Stimulated activated naive CD4-positive, alpha-beta T cell (primary cell): Measurements from ENCODE around the gene NDUFV1.
"Not testable (repeated sequence)": the region's sequence is repeated elsewhere in the genome, so short reads cannot be mapped to it uniquely, and the experiment has no call there.

ENCODE experiments used
- DNase-seq, 6 experiments: peaks; one replicate each; lab custom pipeline; 2025; lab: John Stamatoyannopoulos, UW

The NDUFV1 gene

DNA sequence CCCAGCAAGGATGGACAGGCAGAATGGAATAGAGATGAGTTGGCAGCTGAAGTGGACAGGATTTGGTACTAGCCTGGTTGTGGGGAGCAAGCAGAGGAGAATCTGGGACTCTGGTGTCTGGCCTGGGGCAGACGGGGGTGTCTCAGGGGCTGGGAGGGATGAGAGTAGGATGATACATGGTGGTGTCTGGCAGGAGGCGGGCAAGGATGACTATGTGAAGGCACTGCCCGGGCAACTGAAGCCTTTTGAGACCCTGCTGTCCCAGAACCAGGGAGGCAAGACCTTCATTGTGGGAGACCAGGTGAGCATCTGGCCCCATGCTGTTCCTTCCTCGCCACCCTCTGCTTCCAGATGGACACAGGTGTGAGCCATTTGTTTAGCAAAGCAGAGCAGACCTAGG lies 20.8 kb upstream of the NDUFV1 start:
- no peak for DNase-seq

- no peak for DNase-seq
Observed at GRCh38 chr11:67586568-67587250, 20.0 kb upstream of the NDUFV1 start.

DNA sequence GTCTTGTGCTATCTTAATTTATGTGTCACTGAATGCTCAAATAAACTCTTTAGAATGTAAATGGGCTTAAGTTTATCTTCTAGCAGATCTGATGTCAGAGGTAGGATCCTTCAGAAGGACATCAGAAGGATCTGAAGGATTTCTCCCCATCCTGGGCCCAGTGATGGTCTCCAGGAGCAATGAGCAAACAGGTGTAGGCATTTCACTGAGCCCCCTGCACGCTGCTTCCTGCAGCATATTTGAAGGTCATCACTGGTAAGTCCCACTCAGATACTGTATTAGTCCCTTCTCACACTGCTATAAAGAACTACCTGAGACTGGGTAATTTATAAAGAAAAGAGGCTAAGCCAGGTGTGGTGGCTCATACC lies 18.6 kb upstream of the NDUFV1 start:
- no peak for DNase-seq

- DNase-seq = not testable (repeated sequence)
Observed at GRCh38 chr11:67588899-67589415, 17.8 kb upstream of the NDUFV1 start.

- DNase-seq = no peak
Observed at GRCh38 chr11:67592880-67593564, 13.7 kb upstream of the NDUFV1 start.

DNA sequence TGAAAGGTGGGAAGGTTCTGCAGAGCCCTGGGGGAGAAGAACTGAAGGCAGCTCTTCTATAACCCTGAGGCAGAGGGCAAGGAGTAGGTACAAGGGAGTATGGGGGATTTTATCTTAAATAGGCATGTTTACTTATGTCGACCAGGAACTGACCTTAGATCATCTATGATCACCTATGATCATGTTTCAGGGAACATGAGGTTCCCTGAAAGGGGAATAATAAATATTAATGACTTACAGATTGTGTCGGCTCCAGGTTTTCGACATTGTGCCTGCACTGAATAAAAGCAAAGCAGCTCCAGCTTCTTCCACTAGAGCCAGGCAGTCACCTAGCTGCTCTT lies 13.2 kb upstream of the NDUFV1 start:
- no peak for DNase-seq

DNA sequence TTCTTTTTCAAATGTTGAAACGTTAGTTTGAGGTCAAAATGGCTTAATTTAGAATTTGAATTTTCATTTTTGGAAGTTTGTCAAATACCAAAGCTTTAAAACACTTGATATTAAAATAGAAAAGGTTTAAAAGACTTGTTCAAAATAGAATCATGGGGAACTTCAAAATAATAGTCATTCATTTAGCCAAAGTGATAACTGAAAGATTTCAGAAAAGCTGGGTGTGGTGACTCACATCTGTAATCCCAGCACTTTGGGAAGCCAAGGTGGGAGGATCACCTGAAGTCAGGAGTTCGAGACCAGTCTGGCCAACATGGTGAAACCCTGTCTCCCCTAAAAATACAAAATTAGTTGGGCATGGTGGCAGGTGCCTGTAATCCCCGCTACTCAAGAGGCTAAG lies 12.3 kb upstream of the NDUFV1 start:
- DNase-seq = no peak

DNA sequence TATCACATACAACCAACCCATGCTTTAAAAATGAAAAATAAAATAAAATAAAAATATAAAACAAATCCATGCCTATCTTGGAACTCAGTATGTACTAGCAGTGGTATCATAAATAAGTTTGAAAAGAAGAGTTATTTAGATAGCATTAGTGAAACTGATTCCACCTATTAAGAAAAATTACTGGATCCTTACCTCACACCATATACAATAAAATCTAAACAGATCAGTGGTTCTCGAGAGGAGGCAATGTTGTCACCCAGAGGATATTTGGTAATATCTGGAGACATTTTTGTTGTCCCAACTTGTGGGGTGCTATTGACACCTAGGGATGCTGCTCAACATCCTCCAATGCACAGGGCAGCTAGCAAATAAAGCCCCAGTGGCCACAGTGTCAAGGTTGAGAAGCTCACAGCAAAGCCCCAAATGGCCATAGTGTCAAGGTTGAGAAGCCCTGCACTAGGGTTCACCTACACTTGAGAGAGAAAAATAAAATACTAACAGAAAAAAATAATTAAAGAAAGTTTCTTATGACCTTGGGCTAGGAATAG lies 9.9 kb upstream of the NDUFV1 start:
- DNase-seq = no peak

DNA sequence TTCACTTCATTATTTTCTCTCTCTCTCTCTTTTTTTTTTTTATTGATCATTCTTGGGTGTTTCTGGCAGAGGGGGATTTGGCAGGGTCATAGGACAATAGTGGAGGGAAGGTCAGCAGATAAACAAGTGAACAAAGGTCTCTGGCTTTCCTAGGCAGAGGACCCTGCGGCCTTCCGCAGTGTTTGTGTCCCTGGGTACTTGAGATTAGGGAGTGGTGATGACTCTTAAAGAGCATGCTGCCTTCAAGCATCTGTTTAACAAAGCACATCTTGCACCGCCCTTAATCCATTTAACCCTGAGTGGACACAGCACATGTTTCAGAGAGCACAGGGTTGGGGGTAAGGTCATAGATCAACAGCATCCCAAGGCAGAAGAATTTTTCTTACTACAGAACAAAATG lies 9.3 kb upstream of the NDUFV1 start:
- DNase-seq = not testable (repeated sequence)

DNA sequence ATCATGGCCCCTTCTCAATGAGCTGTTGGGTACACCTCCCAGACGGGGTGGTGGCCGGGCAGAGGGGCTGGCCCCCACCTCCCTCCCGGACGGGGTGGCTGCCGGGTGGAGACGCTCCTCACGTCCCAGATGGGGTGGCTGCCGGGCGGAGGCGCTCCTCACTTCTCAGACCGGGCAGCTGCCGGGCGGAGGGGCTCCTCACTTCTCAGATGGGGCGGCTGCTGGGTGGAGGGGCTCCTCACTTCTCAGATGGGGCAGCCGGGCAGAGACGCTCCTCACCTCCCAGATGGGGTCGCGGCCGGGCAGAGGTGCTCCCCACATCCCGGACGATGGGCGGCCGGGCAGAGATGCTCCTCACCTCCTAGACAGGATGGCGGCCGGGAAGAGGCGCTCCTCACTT lies 8.8 kb upstream of the NDUFV1 start:
- not testable (repeated sequence) for DNase-seq

GRCh38 chr11:67599149-67599548 lies 7.6 kb upstream of the NDUFV1 start:
- DNase-seq = no peak

DNA sequence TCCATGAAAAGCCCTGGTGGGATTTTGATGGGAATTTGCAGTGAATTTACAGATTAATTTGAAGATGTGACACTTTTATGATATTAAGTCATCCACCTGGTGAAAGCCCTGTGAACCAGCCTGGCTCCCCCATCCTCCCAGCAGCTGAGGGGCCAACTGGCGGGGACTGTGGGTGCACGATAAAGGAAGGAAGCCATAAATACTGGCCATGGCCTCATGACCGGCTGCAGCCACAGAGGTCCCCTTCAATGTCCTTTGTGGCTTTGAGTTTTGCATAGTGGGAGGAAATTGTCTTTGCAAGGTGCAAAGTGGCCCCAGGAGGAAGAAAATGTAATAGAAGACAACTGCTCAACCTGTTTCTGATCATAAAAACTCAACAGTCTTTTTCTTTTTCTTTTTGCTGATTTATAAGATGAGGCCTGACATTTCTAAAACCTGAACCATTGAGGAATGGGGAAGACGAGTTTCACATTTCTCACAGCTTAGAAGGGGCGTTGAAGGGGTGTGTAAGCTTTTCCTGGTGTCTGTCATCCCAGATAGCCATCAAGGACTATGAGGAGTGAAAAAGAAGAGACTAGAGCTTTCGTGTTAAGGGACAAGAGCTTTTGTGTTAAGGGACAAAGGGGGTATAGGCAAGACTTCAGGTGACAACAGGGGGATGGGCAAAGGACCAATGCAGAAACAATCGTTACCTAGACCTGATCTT lies 6.3 kb upstream of the NDUFV1 start:
- DNase-seq = no peak

DNA sequence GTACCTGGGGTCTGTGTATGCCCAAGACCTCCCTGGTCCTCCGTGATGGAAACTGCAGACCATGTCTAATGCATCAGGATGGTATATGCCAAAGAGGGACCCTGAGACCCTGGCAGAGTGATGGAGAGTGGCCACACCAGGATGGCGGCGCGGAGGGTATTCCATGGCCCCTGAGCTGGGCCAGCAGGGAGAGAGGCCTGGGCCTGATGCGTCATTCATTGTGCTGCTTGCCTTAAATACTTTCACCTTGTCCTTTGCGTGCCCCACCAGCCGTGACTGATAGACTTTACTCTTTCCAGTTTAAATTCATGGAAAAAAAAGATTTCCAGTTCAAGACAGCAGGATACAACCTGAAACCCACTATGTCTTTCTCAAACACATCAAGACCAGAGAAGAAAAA lies 5.6 kb upstream of the NDUFV1 start:
- no peak for DNase-seq

GRCh38 chr11:67604119-67604518 lies 2.6 kb upstream of the NDUFV1 start:
- not testable (repeated sequence) for DNase-seq

- no peak for DNase-seq
Observed at GRCh38 chr11:67604815-67605214, 1.9 kb upstream of the NDUFV1 start.

GRCh38 chr11:67605231-67606011 lies 1.3 kb upstream of the NDUFV1 start:
- no peak for DNase-seq

DNA sequence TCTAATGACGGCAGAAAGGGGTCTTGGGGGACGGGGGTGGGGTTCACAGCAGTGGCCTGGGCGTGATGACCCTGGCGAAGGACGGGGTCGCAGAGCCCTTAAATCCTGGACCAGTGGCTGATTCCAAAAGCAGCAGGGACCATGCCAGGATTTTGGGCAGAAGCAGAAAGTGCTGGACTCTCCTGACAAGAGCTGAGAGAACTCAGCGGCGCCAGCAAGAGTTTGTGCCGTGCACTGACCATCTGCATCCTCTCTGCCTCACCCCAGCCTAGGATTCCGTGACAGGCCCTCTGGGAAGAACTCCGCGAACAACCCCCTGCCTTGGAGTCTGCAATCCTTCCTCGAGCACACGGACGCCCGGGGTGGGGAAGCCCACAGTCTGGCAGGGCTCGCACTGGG lies 644 bp upstream of the NDUFV1 start:
- DNase-seq = no peak

DNA sequence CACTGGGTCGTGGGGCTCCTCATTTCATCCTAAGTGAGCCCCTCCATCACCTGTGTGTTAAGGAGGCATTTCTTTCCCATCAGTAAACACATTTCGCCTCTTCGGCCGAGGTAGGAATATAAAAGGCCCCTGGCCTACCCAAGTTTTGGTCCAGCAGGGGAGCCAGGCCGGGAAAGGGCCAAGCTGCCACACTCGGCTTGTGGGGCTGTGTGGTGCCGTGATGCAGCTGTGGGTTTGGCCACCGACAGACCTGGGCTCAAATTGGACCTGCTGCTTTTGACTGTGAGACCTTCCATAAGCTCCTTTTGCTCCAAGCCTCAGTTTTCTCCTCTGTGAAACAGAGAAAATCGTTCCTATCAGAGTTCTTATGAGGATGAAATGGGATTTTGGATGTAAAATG lies 771 bp downstream of the NDUFV1 start:
- DNase-seq = no peak

DNA sequence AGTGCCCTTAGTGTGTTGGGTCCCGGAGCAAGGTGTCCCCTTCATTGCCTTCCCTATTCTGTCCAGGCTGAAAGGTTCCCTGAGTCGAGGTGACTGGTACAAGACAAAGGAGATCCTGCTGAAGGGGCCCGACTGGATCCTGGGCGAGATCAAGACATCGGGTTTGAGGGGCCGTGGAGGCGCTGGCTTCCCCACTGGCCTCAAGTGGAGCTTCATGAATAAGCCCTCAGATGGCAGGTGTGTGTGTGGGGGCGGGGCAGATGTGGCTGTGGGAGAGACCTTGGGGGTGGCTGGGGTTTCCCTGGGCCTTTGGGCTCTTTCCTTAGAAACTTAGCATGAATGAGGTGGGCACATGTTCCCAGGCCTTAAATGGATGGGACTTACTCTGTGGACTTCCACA lies 1.8 kb downstream of the NDUFV1 start:
- no peak for DNase-seq

DNA sequence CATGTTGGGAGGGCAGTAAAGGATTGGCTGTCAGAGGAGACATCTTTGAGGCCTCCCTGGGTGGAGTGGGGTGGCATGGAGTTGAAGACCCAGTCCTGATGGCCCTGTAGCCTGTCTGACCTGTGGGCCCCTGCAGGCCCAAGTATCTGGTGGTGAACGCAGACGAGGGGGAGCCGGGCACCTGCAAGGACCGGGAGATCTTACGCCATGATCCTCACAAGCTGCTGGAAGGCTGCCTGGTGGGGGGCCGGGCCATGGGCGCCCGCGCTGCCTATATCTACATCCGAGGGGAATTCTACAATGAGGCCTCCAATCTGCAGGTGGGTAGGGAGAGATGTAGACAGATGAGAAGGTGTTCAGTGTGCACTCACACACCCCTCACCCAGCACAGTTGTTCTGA lies 2.6 kb downstream of the NDUFV1 start:
- DNase-seq = no peak

DNA sequence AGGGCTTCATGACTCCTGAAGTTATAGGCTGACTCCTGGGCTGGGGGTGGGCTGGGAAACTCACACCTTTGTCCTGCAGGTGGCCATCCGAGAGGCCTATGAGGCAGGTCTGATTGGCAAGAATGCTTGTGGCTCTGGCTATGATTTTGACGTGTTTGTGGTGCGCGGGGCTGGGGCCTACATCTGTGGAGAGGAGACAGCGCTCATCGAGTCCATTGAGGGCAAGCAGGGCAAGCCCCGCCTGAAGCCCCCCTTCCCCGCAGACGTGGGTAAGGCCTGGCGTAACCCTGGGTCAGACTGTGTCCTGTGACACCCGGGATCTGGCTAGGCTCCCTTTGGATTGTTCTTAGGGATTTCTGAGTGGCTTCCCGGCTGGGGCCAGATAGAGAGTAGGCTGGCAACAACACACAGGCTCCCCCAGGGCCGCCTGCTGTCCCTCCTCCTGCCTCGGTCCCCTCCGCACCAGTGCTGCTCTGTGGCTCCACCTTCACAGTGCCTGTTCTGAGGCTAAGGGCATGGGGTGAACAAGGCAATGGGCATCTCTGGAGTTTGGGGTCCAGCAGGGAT lies 3.6 kb downstream of the NDUFV1 start:
- DNase-seq = no peak

DNA sequence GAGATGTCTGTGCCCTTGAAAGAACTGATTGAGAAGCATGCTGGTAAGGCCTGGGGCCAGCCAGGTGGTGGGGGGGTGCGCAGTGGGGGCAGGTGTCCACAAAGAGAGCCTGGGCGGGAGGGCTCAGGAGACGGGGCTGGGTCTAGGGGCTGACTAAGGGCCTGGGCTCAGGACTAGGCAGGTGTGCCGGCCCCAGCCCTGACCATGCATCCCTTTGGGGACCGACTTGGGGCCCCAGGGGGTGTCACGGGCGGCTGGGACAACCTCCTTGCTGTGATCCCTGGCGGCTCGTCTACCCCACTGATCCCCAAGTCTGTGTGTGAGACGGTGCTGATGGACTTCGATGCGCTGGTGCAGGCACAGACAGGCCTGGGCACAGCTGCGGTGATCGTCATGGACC lies 4.4 kb downstream of the NDUFV1 start:
- no peak for DNase-seq
